IMR-90 (cell line): ENCODE results near the gene SARM1. TPM values are rescaled to one million over a fixed set of nuclear protein-coding genes. Genes with fewer than 3 reads are reported as not detected.

ENCODE experiments used
- ATAC-seq: fragments of 200-7000 bp; cut with Tn5 transposase; 2 replicates; pipeline ENCODE4 v1.9.1; 2020; ENCODE audit warnings: low read depth, mild to moderate bottlenecking, moderate library complexity
- BruUV-seq: library from RNA; stranded (reverse); fragments of 400-500 nt; replicated peaks from 2 replicates; lab custom pipeline; 2021; lab: Mats Ljungman, UMichigan
- CTCF ChIA-PET: fragments of 300-600 bp; formaldehyde crosslinking; extraction: SDS; loops from one replicate; lab custom pipeline; 2021; ENCODE audit warnings: antibody characterized with exemption; lab: Yijun Ruan, JAX
- POLR2A ChIA-PET: fragments of 300-600 bp; sonication (Branson Sonifier 250); formaldehyde crosslinking; loops from one replicate; lab custom pipeline; 2022; ENCODE audit warnings: antibody characterized with exemption; ENCODE audit not compliant: unreplicated experiment; lab: Charles Lee
- DNase-seq: peaks from one replicate; pipeline ENCODE4 v3.0.0; 2013
- H2AFZ ChIP-seq: replicated peaks from 2 replicates; pipeline ENCODE3; 2013; ENCODE audit warnings: low read length, mild to moderate bottlenecking; ENCODE audit not compliant: poor library complexity
- H2AK5ac ChIP-seq: 2 replicates; pipeline ENCODE4 v1.6.1; 2013; ENCODE audit warnings: low read depth, low read length, inconsistent platforms
- H2AK9ac ChIP-seq: replicated peaks from 2 replicates; pipeline ENCODE3; 2013; ENCODE audit warnings: mild to moderate bottlenecking, low read depth, low read length, moderate library complexity; ENCODE audit not compliant: poor library complexity
- H2BK120ac ChIP-seq: 2 replicates; pipeline ENCODE4 v1.6.1; 2013; ENCODE audit warnings: low read depth, low read length, inconsistent platforms
- H2BK15ac ChIP-seq: 3 replicates; pipeline ENCODE4 v1.6.1; 2013; ENCODE audit warnings: low read depth, low read length, inconsistent platforms
- H2BK20ac ChIP-seq: 2 replicates; pipeline ENCODE4 v1.6.1; 2013; ENCODE audit warnings: low read depth, mild to moderate bottlenecking, inconsistent platforms, low read length, moderate library complexity
- H2BK5ac ChIP-seq: 2 replicates; pipeline ENCODE4 v1.6.1; 2013; ENCODE audit warnings: mild to moderate bottlenecking, low read depth, low read length, inconsistent platforms; ENCODE audit not compliant: poor library complexity, severe bottlenecking
- H3K14ac ChIP-seq: replicated peaks from 2 replicates; pipeline ENCODE4 v1.6.1; 2013; ENCODE audit warnings: low read depth, low read length, inconsistent platforms
- H3K18ac ChIP-seq: 2 replicates; pipeline ENCODE4 v1.6.1; 2013; ENCODE audit warnings: low read depth, low read length, control low read depth
- H3K23ac ChIP-seq: 2 replicates; pipeline ENCODE4 v1.6.1; 2013; ENCODE audit warnings: low read depth, low read length, inconsistent platforms
- H3K27ac ChIP-seq: 2 replicates; pipeline ENCODE4 v1.5.1; 2013; ENCODE audit warnings: mild to moderate bottlenecking, control low read depth, low read length; ENCODE audit not compliant: insufficient read depth
- H3K27me3 ChIP-seq: 2 replicates; pipeline ENCODE4 v1.6.1; 2013; ENCODE audit warnings: low read length; ENCODE audit not compliant: control insufficient read depth, insufficient read depth
- H3K36me3 ChIP-seq: 2 replicates; pipeline ENCODE4 v1.6.1; 2013; ENCODE audit warnings: low read length, mixed read lengths; ENCODE audit not compliant: control insufficient read depth, insufficient read depth
- H3K4ac ChIP-seq: 2 replicates; pipeline ENCODE4 v1.6.1; 2013; ENCODE audit warnings: low read depth, low read length, inconsistent platforms
- H3K4me1 ChIP-seq: 2 replicates; pipeline ENCODE4 v1.6.1; 2013; ENCODE audit warnings: low read length, mixed read lengths; ENCODE audit not compliant: control insufficient read depth, insufficient read depth
- H3K4me2 ChIP-seq: 2 replicates; pipeline ENCODE4 v1.6.1; 2013; ENCODE audit warnings: low read depth, mild to moderate bottlenecking, control low read depth, low read length, moderate library complexity
- H3K4me3 ChIP-seq: 2 replicates; pipeline ENCODE4 v1.5.1; 2013; ENCODE audit warnings: low read depth, mild to moderate bottlenecking, control low read depth, low read length, moderate library complexity; ENCODE audit not compliant: insufficient read depth
- H3K56ac ChIP-seq: 2 replicates; pipeline ENCODE4 v1.6.1; 2013; ENCODE audit warnings: low read length, inconsistent platforms; ENCODE audit not compliant: insufficient read depth; ENCODE audit errors: extremely low read depth
- H3K79me1 ChIP-seq, 2 experiments: 2 replicates each; pipeline ENCODE4 v1.6.1; 2013; ENCODE audit warnings: low read length in 2 of 2, inconsistent platforms in 1 of 2, low read depth in 1 of 2
- H3K9ac ChIP-seq: 2 replicates; pipeline ENCODE4 v1.6.1; 2013; ENCODE audit warnings: low read depth, low read length, control low read depth
- H3K9me1 ChIP-seq: 2 replicates; pipeline ENCODE4 v1.6.1; 2013; ENCODE audit warnings: low read length, inconsistent platforms; ENCODE audit not compliant: insufficient read depth
- H3K9me3 ChIP-seq: 2 replicates; pipeline ENCODE4 v1.6.1; 2013; ENCODE audit warnings: low read length; ENCODE audit not compliant: control insufficient read depth, insufficient read depth
- H4K20me1 ChIP-seq: 2 replicates; pipeline ENCODE4 v1.6.1; 2013; ENCODE audit warnings: low read length, inconsistent platforms; ENCODE audit not compliant: insufficient read depth
- H4K5ac ChIP-seq: 2 replicates; pipeline ENCODE4 v1.6.1; 2013; ENCODE audit warnings: mild to moderate bottlenecking, low read depth, low read length, control low read depth
- H4K8ac ChIP-seq, 2 experiments: 2 replicates each; pipeline ENCODE4 v1.6.1; 2013; ENCODE audit warnings: low read depth in 2 of 2, low read length in 2 of 2, control low read depth in 1 of 2, inconsistent platforms in 1 of 2
- H4K91ac ChIP-seq: 2 replicates; pipeline ENCODE4 v1.6.1; 2013; ENCODE audit warnings: low read depth, low read length, inconsistent platforms; ENCODE audit not compliant: insufficient read depth
- CHD1 ChIP-seq: IDR thresholded peaks from 2 replicates; pipeline ENCODE4 v1.6.1; 2012; ENCODE audit warnings: low read depth, low read length, improper control_type of control experiment
- MAZ ChIP-seq: IDR thresholded peaks from 2 replicates; pipeline ENCODE4 v1.6.1; 2012; ENCODE audit warnings: low read depth, mild to moderate bottlenecking, low read length, improper control_type of control experiment, moderate library complexity, borderline replicate concordance
- NFE2L2 ChIP-seq: fragments of 150-350 bp; IDR thresholded peaks from 2 replicates; pipeline ENCODE4 v1.6.1; 2016; ENCODE audit warnings: low read depth, mild to moderate bottlenecking, low read length
- POLR2A ChIP-seq: IDR thresholded peaks from 2 replicates; pipeline ENCODE4 v1.6.1; 2012; ENCODE audit warnings: mild to moderate bottlenecking, low read depth, low read length
- RAD21 ChIP-seq: IDR thresholded peaks from 2 replicates; pipeline ENCODE4 v1.6.1; 2012; ENCODE audit warnings: low read length, improper control_type of control experiment
- RFX5 ChIP-seq: IDR thresholded peaks from 2 replicates; pipeline ENCODE4 v1.8.0; 2012; ENCODE audit warnings: low read depth, mild to moderate bottlenecking, low read length, moderate library complexity
- WGBS, 2 experiments: methylation state at CpG; one replicate each; pipeline versions ENCODE4 v1.1.5 to v1.1.7; 2013; ENCODE audit warnings: missing lambda C conversion rate in 2 of 2; ENCODE audit not compliant: insufficient read length in 1 of 2; ENCODE audit errors: extremely low coverage in 2 of 2; 5-methylcytosine and 5-hydroxymethylcytosine counted together
- dilution Hi-C: fragments of 300-500 bp; cut with HindIII; formaldehyde crosslinking; loops from one replicate; pipeline ENCODE4 v1.14.3; 2018; ENCODE audit warnings: low sequenced_read_pairs; ENCODE audit not compliant: unreplicated experiment
- in situ Hi-C: fragments of 300-500 bp; cut with MboI; formaldehyde crosslinking; loops from 3 replicates; pipeline ENCODE4 v1.14.3; 2019; ENCODE audit warnings: low sequenced_read_pairs, inconsistent platforms, mixed read lengths
- intact Hi-C: fragments of 100-400 bp; cut with micrococcal nuclease; formaldehyde crosslinking; loops from 2 replicates; pipeline ENCODE4 v1.10.0; 2022
- polyA plus RNA-seq, 3 experiments: library from polyadenylated mRNA; depleted of rRNA; stranded (reverse); fragments of >200 nt; gene quantifications; 2 replicates each; pipeline ENCODE4 v1.2.3, GENCODE V29; 2012; ENCODE audit warnings: low replicate concordance in 1 of 3
- total RNA-seq: library from RNA; depleted of rRNA; stranded (reverse); fragments of >200 nt; gene quantifications from 2 replicates; pipeline ENCODE4 v1.2.3, GENCODE V29; 2012
- TF ChIP-seq, protein P1 (sequence below): fragments of 150-350 bp; IDR thresholded peaks from 2 replicates; pipeline ENCODE4 v1.6.1; 2017; ENCODE audit warnings: mild to moderate bottlenecking, antibody characterized with exemption, low read length, low read depth

SARM1 gene
- total and polyA plus RNA-seq, 2 of the 4 experiments (the other 2 are of a cell fraction) = 3.4 to 11.4 TPM

DNA sequence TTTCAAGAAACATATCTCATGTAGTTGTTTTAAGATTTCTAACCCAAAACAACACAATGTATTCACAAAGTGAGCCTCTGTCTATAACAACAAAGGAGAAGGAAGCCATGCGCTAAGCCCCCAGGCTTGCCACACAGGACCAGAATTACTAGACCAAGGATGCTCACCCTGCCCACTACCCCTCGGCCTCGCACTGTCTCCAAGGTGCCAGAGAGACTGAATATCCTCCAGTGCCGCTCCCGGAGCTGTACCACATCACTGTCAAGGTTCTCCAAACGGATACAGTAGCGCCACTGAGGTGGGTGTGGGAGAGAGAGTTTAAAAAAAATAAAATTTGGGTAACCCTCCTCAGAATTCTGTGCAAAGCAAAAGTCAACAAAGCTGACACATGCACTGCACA, 21.2 kb upstream of the SARM1 start:
- Histone ChIP-seq H3K27ac (no peak overlapping the region), H4K91ac (no peak overlapping the region), H3K9me3 (no peaks in the 10 kb centered on the region), H3K14ac (no peak overlapping the region), H2AK5ac (no peak overlapping the region), H3K79me1 (peaks cover 24 to 56% of the 10 kb centered on the region in 2 experiments), H3K36me3 (peaks cover 68% of the 10 kb centered on the region), H3K9ac (no peak overlapping the region), H4K20me1 (peaks cover 13% of the 10 kb centered on the region), H2AFZ (no peak overlapping the region), H3K4me2 (no peak overlapping the region), H3K18ac (no peak overlapping the region), H2BK120ac (no peak overlapping the region), H3K4me1 (peaks cover 16% of the 10 kb centered on the region), H3K9me1 (peaks cover 11% of the 10 kb centered on the region; the same call in 1 of the 2 replicates), H2AK9ac (no peak overlapping the region), H3K27me3 (no peaks in the 10 kb centered on the region), H2BK15ac (no peak overlapping the region), H3K4me3 (no peak overlapping the region), H4K5ac (no peak overlapping the region), H2BK20ac (no peak overlapping the region), H2BK5ac (no peak overlapping the region), H3K23ac (no peak overlapping the region), H4K8ac (no peak overlapping the region), H3K4ac (no peak overlapping the region), H3K56ac (no peak overlapping the region)
- BruUV-seq = no TSS peak
- POLR2A ChIA-PET = no interaction called here
- CTCF ChIA-PET = no interaction called here
- intact Hi-C loops = no loop called here
- in situ Hi-C loops = no loop called here
- ATAC-seq (no peak), DNase-seq (no peak)
- dilution Hi-C loops = no loop called here
- WGBS, 2 experiments = no CpG with 5 or more reads among the region's 7 CpGs
- TF ChIP-seq RAD21 = no peak
- no peak for TF ChIP-seq CHD1
- TF ChIP-seq NFE2L2 = no peak
- no peak for TF ChIP-seq MAZ
- TF ChIP-seq RFX5 = no peak
- no peak for TF ChIP-seq POLR2A
- TF ChIP-seq, protein P1, sequence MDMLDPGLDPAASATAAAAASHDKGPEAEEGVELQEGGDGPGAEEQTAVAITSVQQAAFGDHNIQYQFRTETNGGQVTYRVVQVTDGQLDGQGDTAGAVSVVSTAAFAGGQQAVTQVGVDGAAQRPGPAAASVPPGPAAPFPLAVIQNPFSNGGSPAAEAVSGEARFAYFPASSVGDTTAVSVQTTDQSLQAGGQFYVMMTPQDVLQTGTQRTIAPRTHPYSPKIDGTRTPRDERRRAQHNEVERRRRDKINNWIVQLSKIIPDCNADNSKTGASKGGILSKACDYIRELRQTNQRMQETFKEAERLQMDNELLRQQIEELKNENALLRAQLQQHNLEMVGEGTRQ = no peak
